Kidney epithelial cell (primary cell): ENCODE data around the gene RELT. TPM values are rescaled to one million over a fixed set of nuclear protein-coding genes. Genes with fewer than 3 reads are reported as not detected.

Experiments used
- DNase-seq: peaks from one replicate; pipeline ENCODE4 v3.0.0-alpha.2; 2010; ENCODE audit warnings: low read depth
- H3K27me3 ChIP-seq: 2 replicates; pipeline ENCODE4 v1.6.0; 2011; ENCODE audit warnings: low read length; ENCODE audit not compliant: control insufficient read depth, insufficient read depth
- H3K36me3 ChIP-seq: 2 replicates; pipeline ENCODE4 v1.5.1; 2011; ENCODE audit warnings: low read length; ENCODE audit not compliant: control insufficient read depth, insufficient read depth
- H3K4me3 ChIP-seq: 2 replicates; pipeline ENCODE4 v1.5.1; 2011; ENCODE audit warnings: low read depth, mild to moderate bottlenecking, control low read depth, low read length
- CTCF ChIP-seq: IDR thresholded peaks from 2 replicates; pipeline ENCODE4 v1.5.1; 2011; ENCODE audit warnings: mild to moderate bottlenecking, moderate library complexity, low read length, control low read depth, inconsistent platforms; ENCODE audit not compliant: insufficient read depth, poor library complexity, severe bottlenecking
- total RNA-seq: library from RNA; depleted of rRNA; stranded (reverse); fragments of >200 nt; gene quantifications from 2 replicates; pipeline ENCODE4 v1.2.3, GENCODE V29; 2015

Gene RELT
- total RNA-seq, 1 donor from 2014 or later = 8.0 TPM

GRCh38 chr11:73333173-73333572 is 43.0 kb upstream of the RELT start:
- DNase-seq = no peak
- H3K27me3 ChIP-seq = no peaks in the 10 kb centered on the region
- TF ChIP-seq CTCF = no peak
- H3K36me3 ChIP-seq = no peaks in the 10 kb centered on the region
- H3K4me3 ChIP-seq = no peak overlapping the region

GRCh38 chr11:73333640-73334383 is 42.4 kb upstream of the RELT start:
- no peaks in the 10 kb centered on the region for H3K27me3 ChIP-seq
- no peak for TF ChIP-seq CTCF
- DNase-seq = no peak
- H3K4me3 ChIP-seq = no peak overlapping the region
- no peaks in the 10 kb centered on the region for H3K36me3 ChIP-seq

GRCh38 chr11:73334384-73335203 is 41.6 kb upstream of the RELT start:
- H3K27me3 ChIP-seq = no peaks in the 10 kb centered on the region
- DNase-seq = peak; percentile 63
- H3K4me3 ChIP-seq = no peak overlapping the region
- TF ChIP-seq CTCF = no peak
- no peaks in the 10 kb centered on the region for H3K36me3 ChIP-seq

- TF ChIP-seq CTCF = peak; percentile 96
- DNase-seq = no peak
- H3K36me3 ChIP-seq = no peaks in the 10 kb centered on the region
Measured at GRCh38 chr11:73335204-73335923, 40.8 kb upstream of the RELT start.

GRCh38 chr11:73337846-73338245 is 38.4 kb upstream of the RELT start:
- no peak for TF ChIP-seq CTCF
- H3K4me3 ChIP-seq = no peak overlapping the region
- no peak for DNase-seq
- H3K27me3 ChIP-seq = no peaks in the 10 kb centered on the region
- H3K36me3 ChIP-seq = no peaks in the 10 kb centered on the region

More at GRCh38 chr11:73335204-73335923, 40.8 kb upstream of the RELT start:
- no peaks in the 10 kb centered on the region for H3K27me3 ChIP-seq
- no peak overlapping the region for H3K4me3 ChIP-seq
